OCI-LY7 (cell line): ENCODE measurements around the gene FOXD4L3. TPM values are rescaled to one million over a fixed set of nuclear protein-coding genes. Genes with fewer than 3 reads are reported as not detected.

Experiments
- total RNA-seq, 2 experiments: library from RNA; depleted of rRNA in 1 of 2; stranded (reverse); fragments of >200 nt in 1 of 2; shearing (Covaris generic) in 1 of 2; gene quantifications; 2 replicates each; pipeline ENCODE4 v1.2.3, GENCODE V29; 2014 to 2022

Gene FOXD4L3
- total RNA-seq, 2 experiments from 2014 or later = 0.68 to 0.98 TPM

Other genes with a start within 250 kb of the FOXD4L3 start
- gene ZNG1C, start 60.9 kb upstream of the FOXD4L3 start, total RNA-seq (2014; rRNA removed; shearing (Covaris generic)) = 62.7 and 96.9 TPM in 2 replicates
- 74.4 and 75.0 TPM in 2 replicates for gene ZNG1C, start 60.9 kb upstream of the FOXD4L3 start, total RNA-seq (2022)
- not detected in 2 replicates for gene PGM5, start 53.7 kb downstream of the FOXD4L3 start, total RNA-seq (2014; rRNA removed; shearing (Covaris generic))
- gene PGM5, start 53.7 kb downstream of the FOXD4L3 start, total RNA-seq (2022) = not detected in 2 replicates
- not detected in 2 replicates for gene TMEM252, start 238.0 kb downstream of the FOXD4L3 start, total RNA-seq (2014; rRNA removed; shearing (Covaris generic))
- gene TMEM252, start 238.0 kb downstream of the FOXD4L3 start, total RNA-seq (2022) = not detected in 2 replicates